Astrocyte (in vitro differentiated cells and primary cell): ENCODE data around the gene PRKD2.

ENCODE experiments used
- EZH2 ChIP-seq: IDR thresholded peaks from 2 replicates; pipeline ENCODE4 v1.6.1; 2012; ENCODE audit warnings: mild to moderate bottlenecking, low read length, inconsistent platforms; ENCODE audit not compliant: insufficient read depth
- TF ChIP-seq, protein P1 (sequence below): IDR thresholded peaks from 2 replicates; pipeline ENCODE4 v1.5.1; 2011; ENCODE audit warnings: low read depth, mild to moderate bottlenecking, inconsistent platforms, low read length, moderate library complexity; ENCODE audit not compliant: insufficient read depth

DNA sequence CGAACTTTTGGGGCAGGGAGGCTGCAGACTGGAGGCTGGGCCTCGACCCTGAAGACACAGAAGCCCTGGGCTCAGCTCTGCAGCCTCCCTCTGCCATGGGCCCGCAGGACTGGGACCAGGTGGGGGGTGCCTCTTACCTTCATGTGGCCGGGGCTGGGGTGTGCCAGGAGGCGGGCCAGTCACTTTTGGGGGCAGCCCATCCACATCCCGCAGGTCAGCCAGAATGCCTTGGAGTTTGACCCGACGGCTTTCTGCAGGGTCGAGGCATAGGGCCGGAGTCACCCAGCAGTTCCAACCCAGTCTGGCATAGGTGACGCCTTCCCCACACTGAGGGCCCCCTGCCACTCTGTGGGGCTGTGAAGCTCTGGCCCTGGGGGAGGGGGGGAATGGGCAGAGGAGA lies 10.8 kb upstream of the PRKD2 start:
- TF ChIP-seq, protein P1, sequence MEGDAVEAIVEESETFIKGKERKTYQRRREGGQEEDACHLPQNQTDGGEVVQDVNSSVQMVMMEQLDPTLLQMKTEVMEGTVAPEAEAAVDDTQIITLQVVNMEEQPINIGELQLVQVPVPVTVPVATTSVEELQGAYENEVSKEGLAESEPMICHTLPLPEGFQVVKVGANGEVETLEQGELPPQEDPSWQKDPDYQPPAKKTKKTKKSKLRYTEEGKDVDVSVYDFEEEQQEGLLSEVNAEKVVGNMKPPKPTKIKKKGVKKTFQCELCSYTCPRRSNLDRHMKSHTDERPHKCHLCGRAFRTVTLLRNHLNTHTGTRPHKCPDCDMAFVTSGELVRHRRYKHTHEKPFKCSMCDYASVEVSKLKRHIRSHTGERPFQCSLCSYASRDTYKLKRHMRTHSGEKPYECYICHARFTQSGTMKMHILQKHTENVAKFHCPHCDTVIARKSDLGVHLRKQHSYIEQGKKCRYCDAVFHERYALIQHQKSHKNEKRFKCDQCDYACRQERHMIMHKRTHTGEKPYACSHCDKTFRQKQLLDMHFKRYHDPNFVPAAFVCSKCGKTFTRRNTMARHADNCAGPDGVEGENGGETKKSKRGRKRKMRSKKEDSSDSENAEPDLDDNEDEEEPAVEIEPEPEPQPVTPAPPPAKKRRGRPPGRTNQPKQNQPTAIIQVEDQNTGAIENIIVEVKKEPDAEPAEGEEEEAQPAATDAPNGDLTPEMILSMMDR: no peak
- TF ChIP-seq EZH2: no peak
